GM12891 (cell line): ENCODE results near the gene RASSF8.

Experiments
- POLR2A ChIP-seq: IDR thresholded peaks from 2 replicates; pipeline ENCODE4 v1.6.1; 2011; ENCODE audit warnings: low read depth, low read length, control low read depth
- POLR2AphosphoS5 ChIP-seq: IDR thresholded peaks from 2 replicates; pipeline ENCODE4 v1.6.1; 2011; ENCODE audit warnings: low read depth, low read length, control low read depth
- POU2F2 ChIP-seq: IDR thresholded peaks from 2 replicates; pipeline ENCODE4 v1.6.1; 2011; ENCODE audit warnings: low read depth, mild to moderate bottlenecking, control low read depth, low read length, moderate library complexity
- SPI1 ChIP-seq: IDR thresholded peaks from 2 replicates; pipeline ENCODE4 v1.6.1; 2011; ENCODE audit warnings: low read depth, low read length, control low read depth
- TAF1 ChIP-seq: IDR thresholded peaks from 2 replicates; pipeline ENCODE4 v1.6.1; 2011; ENCODE audit warnings: low read depth, low read length, control low read depth

DNA sequence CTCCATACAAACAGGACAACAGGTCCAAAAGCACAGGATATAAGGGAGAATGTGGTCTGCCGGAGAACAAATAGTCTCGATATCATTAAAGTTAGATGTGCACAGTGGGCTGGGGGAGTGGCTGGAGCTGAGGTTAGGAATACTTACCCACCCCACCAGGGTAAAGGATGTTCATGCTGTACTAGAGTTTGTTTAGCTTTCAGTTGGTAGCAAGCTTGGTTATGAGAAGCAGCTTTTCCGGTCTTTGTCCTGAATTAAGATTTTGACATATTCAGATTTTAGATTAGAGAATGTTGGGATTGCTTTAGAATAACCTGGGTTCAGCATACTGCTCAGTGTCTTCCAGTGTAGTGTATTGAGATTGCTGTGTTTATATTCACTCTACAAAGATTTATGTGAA is 16.7 kb downstream of the RASSF8 start:
- TF ChIP-seq POLR2AphosphoS5: no peak
- TF ChIP-seq POLR2A: no peak
- no peak for TF ChIP-seq TAF1
- TF ChIP-seq POU2F2: no peak
- TF ChIP-seq SPI1: no peak
